Transverse colon (tissue), 4 donors: ENCODE results near the gene IQGAP1. TPM values are rescaled to one million over a fixed set of nuclear protein-coding genes. Genes with fewer than 3 reads are reported as not detected.

Experiments used
- DNase-seq: peaks from one replicate; pipeline ENCODE4 v3.0.0-alpha.2; 2019
- H3K27ac ChIP-seq, 4 donors: fragments of 200-600 bp; sonication (generic); 2 replicates each; pipeline ENCODE4 v1.5.1; 2016 to 2018; ENCODE audit warnings: inconsistent platforms in 4 of 4
- H3K27me3 ChIP-seq: fragments of 200-600 bp; sonication (generic); 2 replicates; pipeline ENCODE4 v1.5.1; 2017; ENCODE audit warnings: inconsistent platforms
- H3K36me3 ChIP-seq, 4 donors: fragments of 200-600 bp; sonication (generic); 2 replicates each; pipeline ENCODE4 v1.5.1; 2017 to 2019; ENCODE audit warnings: inconsistent platforms in 4 of 4
- H3K4me1 ChIP-seq, 4 donors: fragments of 200-600 bp; sonication (generic); 2 replicates each; pipeline ENCODE4 v1.5.1; 2017 to 2020; ENCODE audit warnings: inconsistent platforms in 4 of 4
- H3K4me3 ChIP-seq, 4 donors: fragments of 200-600 bp; sonication (generic); 1 replicate in 1 of 4; 2 replicates in 3 of 4; pipeline versions ENCODE4 v1.5.1 to v1.6.1; 2017 to 2019; ENCODE audit warnings: inconsistent platforms in 4 of 4
- H3K9me3 ChIP-seq, 2 donors: fragments of 200-600 bp; sonication (generic); 2 replicates each; pipeline ENCODE4 v1.5.1; 2017 to 2019; ENCODE audit warnings: inconsistent platforms in 2 of 2
- EP300 ChIP-seq: sonication (generic); formaldehyde crosslinking; IDR thresholded peaks from one replicate; pipeline ENCODE4 v1.6.1; 2017; ENCODE audit warnings: antibody characterized with exemption, low read depth
- POLR2A ChIP-seq: fragments of 450-650 bp; IDR thresholded peaks from one replicate; pipeline ENCODE4 v1.6.1; 2016; ENCODE audit warnings: antibody characterized with exemption, mild to moderate bottlenecking, moderate library complexity
- POLR2AphosphoS5 ChIP-seq, 3 donors: sonication (generic); formaldehyde crosslinking; IDR thresholded peaks; one replicate each; pipeline ENCODE4 v1.6.1; 2016; ENCODE audit warnings: antibody characterized with exemption in 3 of 3
- WGBS, 2 donors: methylation state at CpG; one replicate each; pipeline ENCODE4 v1.1.5; 2018; ENCODE audit warnings: low coverage in 1 of 2; 5-methylcytosine and 5-hydroxymethylcytosine counted together
- in situ Hi-C, 4 donors: fragments of 200-750 bp; cut with MboI; loops; one replicate each; pipeline versions ENCODE4 v1.15.0 to v1.15.1; 2017; ENCODE audit warnings: low sequenced_read_pairs in 3 of 4, low pct_ligation_motif_present in 1 of 4, low pct_unique_long_range_greater_than_20kb in 1 of 4
- intact Hi-C: fragments of 100-400 bp; cut with DNase I; formaldehyde crosslinking; loops from one replicate; pipeline ENCODE4 v1.15.1; 2023; ENCODE audit warnings: low total_unique reads
- total RNA-seq, 4 donors: library from RNA; depleted of rRNA; stranded (reverse); fragments of >200 nt; gene quantifications; one replicate each; pipeline ENCODE4 v1.1.0, GENCODE V29; 2016
- TF ChIP-seq, protein P1 (sequence below), 5 experiments: fragments of 200-600 bp in 3 of 5; fragments of 450-650 bp in 2 of 5; sonication (generic) in 3 of 5; IDR thresholded peaks; 1 replicate in 2 of 5; 2 replicates in 3 of 5; pipeline ENCODE4 v1.5.1; 2016 to 2017; ENCODE audit warnings: antibody characterized with exemption in 5 of 5, inconsistent platforms in 3 of 5, mild to moderate bottlenecking in 2 of 5, moderate library complexity in 1 of 5

The IQGAP1 gene
- total RNA-seq, 4 donors from 2014 or later = 82.8 to 354 (median 282) TPM

DNA sequence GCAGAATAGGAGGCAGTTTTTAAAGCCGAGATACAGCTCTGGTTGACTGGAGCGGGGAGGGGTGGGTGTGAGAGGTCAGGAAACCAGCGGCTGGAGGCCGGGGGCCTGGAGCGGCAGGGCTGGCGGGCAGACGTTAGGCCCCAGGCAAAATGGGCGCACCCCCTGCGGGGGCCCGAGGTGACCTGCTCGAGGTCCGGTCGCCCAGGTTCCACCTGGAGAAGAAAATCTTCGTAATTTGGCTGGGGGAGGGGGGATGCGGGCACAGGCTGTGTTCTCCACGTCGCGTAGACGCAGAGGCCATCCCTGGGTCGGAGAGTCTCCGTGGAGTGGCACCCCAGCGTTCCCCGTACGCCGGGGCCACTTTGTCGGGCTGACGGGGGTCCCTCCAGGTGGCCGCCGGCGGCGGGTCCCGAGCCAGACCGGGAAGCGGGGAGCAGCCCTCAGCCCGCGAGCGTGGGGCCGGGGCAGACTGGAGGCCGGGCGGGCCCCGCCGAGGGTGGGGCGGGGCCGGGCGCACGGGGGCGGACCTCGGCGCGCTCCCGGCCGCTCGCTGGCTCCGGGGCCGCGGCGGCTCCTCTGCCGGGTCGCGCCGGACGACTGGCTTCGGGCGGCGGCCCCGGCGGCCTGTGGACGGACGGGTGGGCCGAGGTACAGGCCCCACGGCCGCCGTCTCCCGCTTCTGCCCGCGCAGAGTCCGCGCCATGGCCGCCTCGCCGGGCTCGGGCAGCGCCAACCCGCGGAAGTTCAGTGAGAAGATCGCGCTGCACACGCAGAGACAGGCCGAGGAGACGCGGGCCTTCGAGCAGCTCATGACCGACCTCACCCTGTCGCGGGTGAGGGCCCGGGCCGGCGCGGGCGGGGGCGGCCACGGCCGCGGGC, 141.6 kb downstream of the IQGAP1 start, which contains the start of gene CRTC3:
Gene CRTC3, plus strand, starts transcription at position 553 of the 879 bp plus-strand sequence. Its CDS starts 149 bp downstream, at position 702.
- WGBS, 2 donors = 8% methylated on average over 40 of the region's 104 CpGs; no CpG with 5 or more reads in 1 of the 2 donors
- Histone ChIP-seq H3K9me3 (no peaks in the 10 kb centered on the region), H3K27me3 (no peaks in the 10 kb centered on the region), H3K4me3 (peak within 1 kb of the TSS; percentile 66 to 84 (median 74)), H3K36me3 (no peaks in the 10 kb centered on the region), H3K27ac (peak within 1 kb of the TSS; percentile 92 to 96 (median 94)), H3K4me1 (peaks cover 7 to 27% (median 15%) of the 10 kb centered on the region in 4 donors)
- peak; percentile 60 for DNase-seq
- no peak for TF ChIP-seq EP300
- no peak for TF ChIP-seq POLR2A
- TF ChIP-seq, protein P1, sequence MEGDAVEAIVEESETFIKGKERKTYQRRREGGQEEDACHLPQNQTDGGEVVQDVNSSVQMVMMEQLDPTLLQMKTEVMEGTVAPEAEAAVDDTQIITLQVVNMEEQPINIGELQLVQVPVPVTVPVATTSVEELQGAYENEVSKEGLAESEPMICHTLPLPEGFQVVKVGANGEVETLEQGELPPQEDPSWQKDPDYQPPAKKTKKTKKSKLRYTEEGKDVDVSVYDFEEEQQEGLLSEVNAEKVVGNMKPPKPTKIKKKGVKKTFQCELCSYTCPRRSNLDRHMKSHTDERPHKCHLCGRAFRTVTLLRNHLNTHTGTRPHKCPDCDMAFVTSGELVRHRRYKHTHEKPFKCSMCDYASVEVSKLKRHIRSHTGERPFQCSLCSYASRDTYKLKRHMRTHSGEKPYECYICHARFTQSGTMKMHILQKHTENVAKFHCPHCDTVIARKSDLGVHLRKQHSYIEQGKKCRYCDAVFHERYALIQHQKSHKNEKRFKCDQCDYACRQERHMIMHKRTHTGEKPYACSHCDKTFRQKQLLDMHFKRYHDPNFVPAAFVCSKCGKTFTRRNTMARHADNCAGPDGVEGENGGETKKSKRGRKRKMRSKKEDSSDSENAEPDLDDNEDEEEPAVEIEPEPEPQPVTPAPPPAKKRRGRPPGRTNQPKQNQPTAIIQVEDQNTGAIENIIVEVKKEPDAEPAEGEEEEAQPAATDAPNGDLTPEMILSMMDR (IDR thresholded peaks at IDR 0.05) = no peak
- TF ChIP-seq POLR2AphosphoS5 (IDR thresholded peaks at IDR 0.05) = peak; percentile 4 to 53 (median 46)
- intact Hi-C loops (loop anchor here (10.0 kb wide), 1 partner anchor 85 kb away; no protein-coding TSS in a partner anchor), in situ Hi-C loops (no loop called here)

DNA sequence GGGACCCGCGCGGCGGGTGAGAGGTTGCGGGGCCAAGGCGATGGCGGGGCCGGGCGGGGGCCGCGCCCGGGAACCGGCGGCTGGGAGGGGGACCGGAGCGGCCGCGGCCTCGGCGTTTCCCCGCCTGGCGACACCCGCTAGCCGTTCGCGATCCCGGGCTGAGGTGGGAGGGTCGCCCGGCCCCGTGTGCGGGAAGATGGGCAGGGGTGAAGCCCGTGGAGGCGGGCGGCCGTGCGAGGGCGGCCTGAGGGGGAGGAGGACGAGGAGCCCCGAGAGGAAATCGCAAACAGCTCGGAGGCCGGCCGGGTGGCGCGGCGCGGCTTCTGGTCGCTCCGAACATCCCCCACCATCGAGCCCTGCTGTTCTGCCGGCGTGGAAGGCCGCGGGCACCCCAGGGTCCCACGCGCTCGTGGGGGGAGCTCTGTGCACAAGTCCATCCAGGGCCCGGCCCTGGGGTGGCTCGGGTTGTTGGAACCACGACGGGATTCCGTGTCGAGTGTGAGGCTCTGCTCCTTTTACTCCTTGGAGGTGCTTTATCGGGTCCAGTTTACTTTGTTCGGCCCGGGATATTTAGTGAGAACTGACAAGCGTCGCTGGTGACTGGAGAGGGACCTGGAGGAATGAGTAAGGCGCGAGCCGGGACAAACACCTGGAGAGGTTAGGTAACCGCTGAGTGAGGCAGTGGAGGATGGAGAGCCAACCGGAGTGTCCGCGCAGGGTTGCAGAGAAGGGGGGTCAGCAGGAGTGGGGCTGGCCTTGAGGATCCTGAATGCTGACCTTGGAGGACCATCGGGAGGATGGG, 142.4 kb downstream of the IQGAP1 start:
- no peaks in the 10 kb centered on the region for H3K27me3 ChIP-seq
- H3K4me1 ChIP-seq = peaks cover 7 to 27% (median 17%) of the 10 kb centered on the region in 4 donors
- 0% methylated on average over 5 to 66 of the region's 76 CpGs for WGBS, 2 donors
- in situ Hi-C loops (no loop called here), intact Hi-C loops (no loop called here)
- H3K36me3 ChIP-seq = no peaks in the 10 kb centered on the region
- H3K9me3 ChIP-seq = no peaks in the 10 kb centered on the region
- peak overlapping the region; percentile 66 to 84 (median 74) for H3K4me3 ChIP-seq
- TF ChIP-seq POLR2A (no peak), EP300 (no peak), POLR2AphosphoS5 (IDR thresholded peaks at IDR 0.05) (no peak)
- TF ChIP-seq, protein P1 (IDR thresholded peaks at IDR 0.05) = no peak
- peak; percentile 57 for DNase-seq
- peak overlapping the region; percentile 92 to 96 (median 94) for H3K27ac ChIP-seq

DNA sequence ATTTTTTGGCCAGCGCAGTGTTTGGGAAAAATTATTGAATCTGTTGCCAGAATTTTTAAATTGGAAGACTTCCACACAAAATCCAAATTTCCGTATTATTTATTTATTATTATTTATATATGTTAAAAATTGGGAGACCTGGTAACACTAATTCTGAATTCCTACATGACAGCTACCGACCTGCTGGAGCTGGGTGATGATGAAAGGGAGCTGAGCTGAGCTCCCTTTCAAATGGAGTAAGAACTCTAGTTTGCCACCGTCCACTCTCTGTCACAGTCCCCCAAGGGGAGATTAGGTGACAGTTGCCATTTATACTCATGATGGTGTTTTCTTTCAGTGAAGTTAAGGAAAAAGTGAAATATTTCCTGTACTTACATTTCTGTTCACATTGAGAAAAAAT, 143.1 kb downstream of the IQGAP1 start:
- Histone ChIP-seq H3K27ac (peak overlapping the region; percentile 92 to 96 (median 94)), H3K27me3 (no peaks in the 10 kb centered on the region), H3K4me3 (peak overlapping the region; percentile 66 to 84 (median 74)), H3K4me1 (peaks cover 7 to 33% (median 22%) of the 10 kb centered on the region in 4 donors), H3K36me3 (no peaks in the 10 kb centered on the region), H3K9me3 (no peaks in the 10 kb centered on the region)
- 39 to 46% methylated on average over 3 to 4 of the region's 4 CpGs for WGBS, 2 donors
- intact Hi-C loops = no loop called here
- no peak for DNase-seq
- TF ChIP-seq EP300 = no peak
- no peak for TF ChIP-seq POLR2AphosphoS5 (IDR thresholded peaks at IDR 0.05)
- TF ChIP-seq, protein P1 (IDR thresholded peaks at IDR 0.05) = no peak
- no peak for TF ChIP-seq POLR2A
- in situ Hi-C loops = no loop called here

DNA sequence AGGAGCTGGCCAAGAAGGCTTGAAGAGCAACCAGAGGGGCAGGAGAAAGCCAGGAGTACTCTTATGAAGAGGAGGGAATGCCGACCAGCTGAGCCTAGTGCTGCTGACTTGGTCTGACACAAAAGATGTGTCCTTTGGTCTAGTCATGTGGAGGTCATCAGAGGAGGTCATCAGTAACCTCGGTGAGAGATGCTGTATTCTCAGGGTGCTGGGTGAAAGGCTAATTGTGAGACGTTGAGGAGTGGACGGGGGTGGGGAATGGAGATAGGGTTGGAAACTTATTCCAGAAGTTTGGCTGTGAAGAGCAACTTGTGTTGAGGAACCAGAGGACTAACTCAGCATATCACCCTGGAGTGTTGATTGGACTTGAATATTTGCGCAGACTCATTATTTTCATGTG, 147.2 kb downstream of the IQGAP1 start:
- H3K4me3 ChIP-seq = no peak overlapping the region
- in situ Hi-C loops (no loop called here), intact Hi-C loops (no loop called here)
- H3K36me3 ChIP-seq = no peaks in the 10 kb centered on the region
- no peak for TF ChIP-seq EP300
- no peaks in the 10 kb centered on the region for H3K27me3 ChIP-seq
- 84 to 89% methylated on average over 4 to 5 of the region's 5 CpGs for WGBS, 2 donors
- no peak for DNase-seq
- no peaks in the 10 kb centered on the region for H3K9me3 ChIP-seq
- H3K4me1 ChIP-seq = peaks cover 10 to 31% (median 16%) of the 10 kb centered on the region in 4 donors
- H3K27ac ChIP-seq = no peak overlapping the region
